Measurements from ENCODE around the gene WNK4.
"Not testable (repeated sequence)": the region's sequence is repeated elsewhere in the genome, so short reads cannot be mapped to it uniquely, and the experiment has no call there.

WNK4 gene

GRCh38 chr17:42779936-42780850 is at the start of gene WNK4:
TSS of gene WNK4 (plus strand) at chr17:42780610. CDS start at chr17:42780699, 89 bp downstream.
- DNase-seq (ENCODE audit: low read depth in 2 of 3, low spot score in 1 of 3), result no peak

- DNase-seq (ENCODE audit: low read depth in 2 of 3, low spot score in 1 of 3), result no peak
These were observed 39.7 kb upstream of the WNK4 start for GRCh38 chr17:42740699-42741098.

- DNase-seq (ENCODE audit: low read depth in 2 of 3, low spot score in 1 of 3), result not testable (repeated sequence)
These were observed 37.5 kb upstream of the WNK4 start for GRCh38 chr17:42742916-42743315.

- no peak for DNase-seq (ENCODE audit: low read depth in 2 of 3, low spot score in 1 of 3)
These were observed 36.7 kb upstream of the WNK4 start for GRCh38 chr17:42743595-42744282.

GRCh38 chr17:42744283-42744805 is 36.1 kb upstream of the WNK4 start:
- DNase-seq (ENCODE audit: low read depth in 2 of 3, low spot score in 1 of 3), result peak; percentile 54 to 77 (median 55)

GRCh38 chr17:42744806-42745617 is 35.4 kb upstream of the WNK4 start, which contains the start of gene EZH1:
TSS of gene EZH1 (minus strand) at chr17:42745040. CDS start at chr17:42728941, 16,099 bp downstream.
- DNase-seq (ENCODE audit: low read depth in 2 of 3, low spot score in 1 of 3), result peak; percentile 80 to 86 (median 86)

GRCh38 chr17:42748202-42748907 is 32.1 kb upstream of the WNK4 start:
- no peak for DNase-seq (ENCODE audit: low read depth in 2 of 3, low spot score in 1 of 3)

- DNase-seq (ENCODE audit: low read depth in 2 of 3, low spot score in 1 of 3), result no peak
These were observed 31.3 kb upstream of the WNK4 start for GRCh38 chr17:42748908-42749798.

GRCh38 chr17:42750739-42751344 is 29.6 kb upstream of the WNK4 start:
- no peak for DNase-seq (ENCODE audit: low read depth in 2 of 3, low spot score in 1 of 3)

- DNase-seq (ENCODE audit: low read depth in 2 of 3, low spot score in 1 of 3), result no peak
These were observed 28.8 kb upstream of the WNK4 start for GRCh38 chr17:42751628-42752027.

GRCh38 chr17:42754782-42755181 is 25.6 kb upstream of the WNK4 start:
- DNase-seq (ENCODE audit: low read depth in 2 of 3, low spot score in 1 of 3), result no peak

- DNase-seq (ENCODE audit: low read depth in 2 of 3, low spot score in 1 of 3), result no peak
These were observed 20.3 kb upstream of the WNK4 start for GRCh38 chr17:42759982-42760651.

GRCh38 chr17:42760652-42761581 is 19.5 kb upstream of the WNK4 start, which contains the start of gene RAMP2:
TSS of gene RAMP2 (plus strand) at chr17:42761227. CDS start at chr17:42761262, 35 bp downstream.
- DNase-seq (ENCODE audit: low read depth in 2 of 3, low spot score in 1 of 3), result no peak

- DNase-seq (ENCODE audit: low read depth in 2 of 3, low spot score in 1 of 3), result no peak
These were observed 18.8 kb upstream of the WNK4 start for GRCh38 chr17:42761638-42762037.

- no peak for DNase-seq (ENCODE audit: low read depth in 2 of 3, low spot score in 1 of 3)
These were observed 14.3 kb upstream of the WNK4 start for GRCh38 chr17:42766124-42766523.

GRCh38 chr17:42767512-42767911 is 12.9 kb upstream of the WNK4 start:
- DNase-seq (ENCODE audit: low read depth in 2 of 3, low spot score in 1 of 3), result no peak

- not testable (repeated sequence) for DNase-seq (ENCODE audit: low read depth in 2 of 3, low spot score in 1 of 3)
These were observed 12.4 kb upstream of the WNK4 start for GRCh38 chr17:42768006-42768405.

Data from stimulated activated CD4-positive, alpha-beta T cell treated with anti-CD3 and anti-CD28 coated beads, Interleukin-12 subunit alpha, Interleukin-12 subunit beta, amount 100 ng/mL, for 48 hours (primary cell).